SK-N-SH treated with all-trans-retinoic acid at 6 μM for 48 hours (cell line): Measurements from ENCODE around the gene CEP164.

Source experiments
- ATAC-seq: fragments of 200-7000 bp; cut with Tn5 transposase; 3 replicates; pipeline ENCODE4 v1.9.1; 2020; ENCODE audit warnings: mild to moderate bottlenecking, moderate library complexity
- ARNTL ChIP-seq: fragments of 450-650 bp; formaldehyde crosslinking; IDR thresholded peaks from 2 replicates; pipeline ENCODE4 v1.5.0; 2020; ENCODE audit warnings: low read depth, mild to moderate bottlenecking, moderate library complexity, borderline replicate concordance
- CSDC2 ChIP-seq: fragments of 250-450 bp; sonication (Bioruptor Pico); IDR thresholded peaks from 2 replicates; pipeline ENCODE4 v1.5.0; 2020; ENCODE audit warnings: mild to moderate bottlenecking, moderate library complexity
- ESRRG ChIP-seq: fragments of 250-450 bp; sonication (Bioruptor Pico); IDR thresholded peaks from 2 replicates; pipeline ENCODE4 v1.6.1; 2021; ENCODE audit warnings: mild to moderate bottlenecking
- GLIS3 ChIP-seq: fragments of 250-450 bp; sonication (Bioruptor Pico); IDR thresholded peaks from 2 replicates; pipeline ENCODE4 v1.5.0; 2020; ENCODE audit warnings: mild to moderate bottlenecking, moderate library complexity
- PATZ1 ChIP-seq: fragments of 250-450 bp; sonication (Bioruptor Pico); IDR thresholded peaks from 2 replicates; pipeline ENCODE4 v1.8.0; 2020; ENCODE audit warnings: mild to moderate bottlenecking, moderate library complexity, borderline replicate concordance
- PPARA ChIP-seq: fragments of 250-450 bp; sonication (Bioruptor Pico); IDR thresholded peaks from 2 replicates; pipeline ENCODE4 v1.5.0; 2020; ENCODE audit warnings: mild to moderate bottlenecking, borderline replicate concordance
- RARB ChIP-seq: fragments of 250-450 bp; sonication (Bioruptor Pico); IDR thresholded peaks from 2 replicates; pipeline ENCODE4 v1.8.0; 2021; ENCODE audit warnings: mild to moderate bottlenecking, moderate library complexity
- SNAI2 ChIP-seq: fragments of 250-450 bp; sonication (Bioruptor Pico); IDR thresholded peaks from 2 replicates; pipeline ENCODE4 v1.5.0; 2020; ENCODE audit warnings: mild to moderate bottlenecking, moderate library complexity
- TCF4 ChIP-seq: fragments of 250-450 bp; sonication (Bioruptor Pico); IDR thresholded peaks from 2 replicates; pipeline ENCODE4 v1.8.0; 2021; ENCODE audit warnings: mild to moderate bottlenecking, moderate library complexity, borderline replicate concordance
- TOX ChIP-seq: fragments of 250-450 bp; sonication (Bioruptor Pico); IDR thresholded peaks from 2 replicates; pipeline ENCODE4 v1.8.0; 2021; ENCODE audit warnings: mild to moderate bottlenecking, moderate library complexity, borderline replicate concordance
- TSHZ2 ChIP-seq: fragments of 250-450 bp; sonication (Bioruptor Pico); IDR thresholded peaks from 2 replicates; pipeline ENCODE4 v1.5.0; 2020; ENCODE audit warnings: mild to moderate bottlenecking, moderate library complexity
- ZC3H10 ChIP-seq: fragments of 250-450 bp; sonication (Bioruptor Pico); IDR thresholded peaks from 2 replicates; pipeline ENCODE4 v1.5.1; 2021; ENCODE audit warnings: mild to moderate bottlenecking, moderate library complexity
- ZFP3 ChIP-seq: fragments of 250-450 bp; sonication (Bioruptor Pico); IDR thresholded peaks from 2 replicates; pipeline ENCODE4 v1.5.0; 2020; ENCODE audit warnings: mild to moderate bottlenecking, moderate library complexity
- ZFP30 ChIP-seq: fragments of 450-650 bp; formaldehyde crosslinking; IDR thresholded peaks from 2 replicates; pipeline ENCODE4 v1.5.0; 2022; ENCODE audit warnings: mild to moderate bottlenecking, moderate library complexity
- ZNF70 ChIP-seq: fragments of 450-650 bp; formaldehyde crosslinking; IDR thresholded peaks from 2 replicates; pipeline ENCODE4 v1.5.0; 2020; ENCODE audit warnings: mild to moderate bottlenecking, moderate library complexity
- ZNF8 ChIP-seq: fragments of 450-650 bp; formaldehyde crosslinking; IDR thresholded peaks from 2 replicates; pipeline ENCODE4 v1.5.0; 2020; ENCODE audit warnings: mild to moderate bottlenecking, moderate library complexity
- TF ChIP-seq, protein P1 (sequence below): fragments of 250-450 bp; sonication (Bioruptor Pico); IDR thresholded peaks from 2 replicates; pipeline ENCODE4 v1.5.1; 2021; ENCODE audit warnings: mild to moderate bottlenecking, moderate library complexity

The CEP164 gene

DNA sequence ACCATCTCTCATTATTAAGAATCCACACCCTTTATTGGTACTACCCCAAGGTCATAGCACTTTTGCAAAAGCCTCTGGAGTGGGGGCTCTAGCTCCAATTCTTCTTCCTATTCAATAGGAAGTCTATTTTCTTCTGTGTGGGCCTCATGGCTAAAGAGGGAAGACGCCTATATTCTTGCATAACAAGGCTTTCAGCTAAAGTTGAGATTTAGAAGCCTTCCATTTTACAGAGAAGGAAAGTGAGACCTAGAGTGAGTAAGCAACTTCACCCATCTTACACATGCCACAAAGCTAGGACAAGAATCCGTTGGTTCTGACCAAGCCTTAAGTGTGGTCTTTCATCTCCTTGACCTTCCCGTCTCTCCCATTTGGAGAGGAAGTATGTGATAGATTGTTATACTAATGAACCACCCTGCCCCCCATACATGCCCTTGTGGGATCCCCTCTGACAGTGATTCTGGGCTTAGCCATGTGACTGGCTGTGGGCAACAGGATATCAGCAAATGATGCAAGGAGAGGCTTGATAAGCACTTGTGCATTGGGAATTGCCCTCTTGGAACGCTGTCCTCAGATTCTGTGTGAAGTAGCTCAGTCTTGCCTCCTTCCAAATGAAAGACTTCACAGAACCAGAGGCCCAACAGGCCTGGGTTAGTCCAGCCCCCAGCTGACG lies 23.9 kb upstream of the CEP164 start:
- ATAC-seq, result no peak
- no peak for TF ChIP-seq CSDC2
- no peak for TF ChIP-seq TCF4 (CRISPR knock-in tag)
- no peak for TF ChIP-seq GLIS3 (CRISPR knock-in tag)
- no peak for TF ChIP-seq SNAI2 (CRISPR knock-in tag)
- TF ChIP-seq, protein P1, sequence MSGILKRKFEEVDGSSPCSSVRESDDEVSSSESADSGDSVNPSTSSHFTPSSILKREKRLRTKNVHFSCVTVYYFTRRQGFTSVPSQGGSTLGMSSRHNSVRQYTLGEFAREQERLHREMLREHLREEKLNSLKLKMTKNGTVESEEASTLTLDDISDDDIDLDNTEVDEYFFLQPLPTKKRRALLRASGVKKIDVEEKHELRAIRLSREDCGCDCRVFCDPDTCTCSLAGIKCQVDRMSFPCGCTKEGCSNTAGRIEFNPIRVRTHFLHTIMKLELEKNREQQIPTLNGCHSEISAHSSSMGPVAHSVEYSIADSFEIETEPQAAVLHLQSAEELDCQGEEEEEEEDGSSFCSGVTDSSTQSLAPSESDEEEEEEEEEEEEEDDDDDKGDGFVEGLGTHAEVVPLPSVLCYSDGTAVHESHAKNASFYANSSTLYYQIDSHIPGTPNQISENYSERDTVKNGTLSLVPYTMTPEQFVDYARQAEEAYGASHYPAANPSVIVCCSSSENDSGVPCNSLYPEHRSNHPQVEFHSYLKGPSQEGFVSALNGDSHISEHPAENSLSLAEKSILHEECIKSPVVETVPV (CRISPR knock-in tag), result no peak
- no peak for TF ChIP-seq PPARA
- no peak for TF ChIP-seq ZNF8 (CRISPR knock-in tag)
- TF ChIP-seq TSHZ2, result no peak
- no peak for TF ChIP-seq ZFP30 (CRISPR knock-in tag)
- TF ChIP-seq TOX, result no peak
- TF ChIP-seq PATZ1, result no peak
- TF ChIP-seq ESRRG (CRISPR knock-in tag), result no peak
- TF ChIP-seq, all 23 proteins: peak for 0

DNA sequence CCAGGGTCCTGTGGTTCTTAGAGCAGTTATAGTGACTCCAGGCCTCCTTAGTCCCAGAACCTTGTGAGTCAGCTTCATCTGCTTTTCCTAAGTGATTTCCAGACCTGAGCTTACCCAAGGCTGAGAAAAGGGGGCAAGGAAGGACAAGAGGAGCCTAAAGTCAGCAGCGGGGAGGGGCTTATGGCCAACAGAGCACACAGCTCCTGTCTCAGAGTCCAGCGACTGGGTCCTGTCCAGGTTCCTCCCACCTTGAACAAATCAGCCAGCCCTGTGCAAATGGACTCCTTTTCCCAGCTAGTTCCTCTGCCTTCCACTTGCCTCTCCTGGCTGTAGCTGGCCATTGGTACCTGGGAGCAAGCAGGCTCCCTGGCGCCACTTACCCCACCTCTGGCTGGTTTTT lies 22.5 kb upstream of the CEP164 start:
- no peak for TF ChIP-seq SNAI2 (CRISPR knock-in tag)
- TF ChIP-seq ARNTL (CRISPR knock-in tag), result no peak
- no peak for TF ChIP-seq ZNF8 (CRISPR knock-in tag)
- no peak for TF ChIP-seq TOX
- TF ChIP-seq, all 23 proteins: peak for 0
- ATAC-seq, result no peak

DNA sequence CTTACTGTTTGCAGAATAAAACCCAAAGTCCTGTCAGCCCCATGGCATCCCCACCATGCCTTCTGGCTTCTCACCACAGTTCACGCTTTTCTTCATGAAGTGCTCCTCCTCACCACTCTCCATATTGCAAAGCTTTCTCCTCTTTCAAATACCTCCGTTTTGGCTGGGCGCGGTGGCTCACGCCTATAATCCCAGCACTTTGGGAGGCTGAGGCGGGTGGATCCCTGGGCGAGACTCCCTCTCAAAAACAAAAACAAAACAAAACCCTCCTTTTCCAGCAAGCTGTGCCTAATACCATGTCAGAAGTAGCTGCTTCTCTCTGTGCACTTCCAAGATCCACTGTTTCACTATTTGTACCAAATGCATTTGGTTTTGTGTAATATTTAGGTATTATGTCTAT lies 18.3 kb upstream of the CEP164 start:
- no peak for ATAC-seq
- TF ChIP-seq ZFP3 (CRISPR knock-in tag) (no peak), PPARA (no peak)

DNA sequence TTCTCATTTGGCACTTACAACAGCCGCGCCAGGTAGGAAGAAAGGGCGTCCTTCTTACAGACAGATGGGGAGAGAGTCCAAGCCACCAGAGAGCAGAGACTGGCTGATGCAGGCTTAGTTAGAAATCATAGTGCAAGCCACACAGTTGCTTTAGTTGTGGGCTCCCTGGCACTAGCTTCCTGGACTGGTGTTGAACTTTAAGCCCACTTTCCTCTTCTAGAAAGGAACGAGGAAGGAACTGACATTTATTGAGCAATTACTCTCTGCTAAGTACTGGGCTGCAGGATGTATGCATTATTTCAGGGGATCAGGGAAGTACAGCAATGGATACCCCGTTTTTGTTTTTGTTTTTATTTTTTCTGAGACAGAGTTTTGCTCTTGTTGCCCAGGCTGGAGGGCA lies 14.6 kb upstream of the CEP164 start:
- no peak for TF ChIP-seq ARNTL (CRISPR knock-in tag)
- no peak for TF ChIP-seq TOX
- no peak for TF ChIP-seq CSDC2
- TF ChIP-seq RARB, result no peak
- no peak for TF ChIP-seq GLIS3 (CRISPR knock-in tag)
- TF ChIP-seq ZC3H10 (CRISPR knock-in tag), result no peak
- TF ChIP-seq SNAI2 (CRISPR knock-in tag), result no peak
- TF ChIP-seq ZFP30 (CRISPR knock-in tag), result no peak
- no peak for TF ChIP-seq PATZ1
- no peak for TF ChIP-seq ZNF8 (CRISPR knock-in tag)
- TF ChIP-seq ZNF70, result no peak
- TF ChIP-seq ZFP3 (CRISPR knock-in tag), result no peak
- TF ChIP-seq TSHZ2, result no peak
- no peak for ATAC-seq
